ENCODE data around the gene BCAS3.

Gene BCAS3

GRCh38 chr17:61294777-61295176, 617.1 kb downstream of the BCAS3 start:
- Histone ChIP-seq H3K4me3 (ENCODE audit: low read length) (no peak overlapping the region), H3K4me1 (ENCODE audit: insufficient read depth, low read length) (peaks cover 11% of the 10 kb centered on the region)

GRCh38 chr17:61296058-61296457, 618.4 kb downstream of the BCAS3 start:
- Histone ChIP-seq H2AFZ (ENCODE audit: low read depth, low read length) (no peak overlapping the region), H3K9me3 (ENCODE audit: low read length) (no peaks in the 10 kb centered on the region), H3K27me3 (ENCODE audit: insufficient read depth, low read length) (no peaks in the 10 kb centered on the region), H3K36me3 (ENCODE audit: insufficient read depth, low read length) (no peaks in the 10 kb centered on the region), H3K4me1 (ENCODE audit: insufficient read depth, low read length) (peaks cover 18% of the 10 kb centered on the region), H3K4me3 (ENCODE audit: low read length) (no peak overlapping the region)

More at GRCh38 chr17:61294777-61295176, 617.1 kb downstream of the BCAS3 start:
- no peaks in the 10 kb centered on the region for H3K27me3 ChIP-seq (ENCODE audit: insufficient read depth, low read length)
- no peaks in the 10 kb centered on the region for H3K36me3 ChIP-seq (ENCODE audit: insufficient read depth, low read length)
- H2AFZ ChIP-seq (ENCODE audit: low read depth, low read length) = no peak overlapping the region
- H3K9me3 ChIP-seq (ENCODE audit: low read length) = no peaks in the 10 kb centered on the region

- no peak overlapping the region for H3K4me3 ChIP-seq (ENCODE audit: low read length)
- H3K9me3 ChIP-seq (ENCODE audit: low read length) = no peaks in the 10 kb centered on the region
- peaks cover 10% of the 10 kb centered on the region for H3K4me1 ChIP-seq (ENCODE audit: insufficient read depth, low read length)
- no peaks in the 10 kb centered on the region for H3K27me3 ChIP-seq (ENCODE audit: insufficient read depth, low read length)
- no peak overlapping the region for H2AFZ ChIP-seq (ENCODE audit: low read depth, low read length)
- H3K36me3 ChIP-seq (ENCODE audit: insufficient read depth, low read length) = no peaks in the 10 kb centered on the region
These were observed 622.2 kb downstream of the BCAS3 start for GRCh38 chr17:61299517-61300513.

DNA sequence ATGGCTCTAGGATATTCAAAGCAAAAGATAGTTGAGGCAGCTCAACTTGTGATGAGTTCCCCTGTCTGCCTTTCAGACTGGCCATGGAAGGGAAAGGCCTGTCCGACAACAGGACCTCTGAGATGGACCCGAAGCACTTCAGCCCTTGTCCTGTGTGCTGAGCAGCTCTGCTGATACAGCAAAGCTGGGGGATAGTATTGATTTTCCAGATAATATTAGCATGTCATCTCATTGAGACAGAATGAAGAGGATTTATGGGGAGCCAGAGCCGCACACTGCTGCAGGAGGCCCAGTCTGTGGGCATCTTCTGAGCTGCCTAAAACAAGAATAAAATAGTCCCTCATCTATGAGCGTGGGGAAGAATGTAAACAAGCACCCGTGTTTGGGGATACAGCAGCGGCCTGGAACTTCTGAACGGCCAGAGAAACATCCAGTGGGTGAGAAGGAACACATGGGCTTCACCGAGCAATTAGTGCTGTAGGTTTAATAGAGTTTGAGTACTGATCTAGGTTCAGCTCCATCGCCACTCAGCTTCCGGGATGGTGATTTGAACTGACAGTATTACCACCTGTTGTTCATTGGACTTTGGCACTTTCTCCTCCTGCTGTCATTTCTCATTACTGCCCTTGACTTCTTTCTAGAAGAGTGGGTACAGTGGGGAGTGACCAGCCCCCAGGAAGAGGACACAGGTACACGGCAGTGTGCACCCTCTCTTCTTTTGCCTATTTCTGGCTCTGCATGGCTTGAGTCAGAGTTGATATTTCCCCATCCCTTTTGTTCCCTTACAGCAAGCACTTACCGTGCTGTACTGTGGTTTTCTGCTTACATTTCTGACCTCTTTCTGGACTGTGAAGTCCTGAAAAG, 625.5 kb downstream of the BCAS3 start:
- no peaks in the 10 kb centered on the region for H3K9me3 ChIP-seq (ENCODE audit: low read length)
- H3K36me3 ChIP-seq (ENCODE audit: insufficient read depth, low read length) = no peaks in the 10 kb centered on the region
- no peak overlapping the region for H2AFZ ChIP-seq (ENCODE audit: low read depth, low read length)
- H3K4me3 ChIP-seq (ENCODE audit: low read length) = no peak overlapping the region
- no peaks in the 10 kb centered on the region for H3K27me3 ChIP-seq (ENCODE audit: insufficient read depth, low read length)
- peaks cover 10% of the 10 kb centered on the region for H3K4me1 ChIP-seq (ENCODE audit: insufficient read depth, low read length)

- no peak overlapping the region for H3K4me3 ChIP-seq (ENCODE audit: low read length)
- no peaks in the 10 kb centered on the region for H3K36me3 ChIP-seq (ENCODE audit: insufficient read depth, low read length)
- no peaks in the 10 kb centered on the region for H3K9me3 ChIP-seq (ENCODE audit: low read length)
- no peak overlapping the region for H2AFZ ChIP-seq (ENCODE audit: low read depth, low read length)
- H3K4me1 ChIP-seq (ENCODE audit: insufficient read depth, low read length) = peaks cover 16% of the 10 kb centered on the region
- no peaks in the 10 kb centered on the region for H3K27me3 ChIP-seq (ENCODE audit: insufficient read depth, low read length)
These were observed 626.1 kb downstream of the BCAS3 start for GRCh38 chr17:61303817-61304096.

- Histone ChIP-seq H3K27me3 (ENCODE audit: insufficient read depth, low read length) (no peaks in the 10 kb centered on the region), H3K36me3 (ENCODE audit: insufficient read depth, low read length) (no peaks in the 10 kb centered on the region), H3K9me3 (ENCODE audit: low read length) (no peaks in the 10 kb centered on the region), H2AFZ (ENCODE audit: low read depth, low read length) (no peak overlapping the region), H3K4me1 (ENCODE audit: insufficient read depth, low read length) (peaks cover 20% of the 10 kb centered on the region), H3K4me3 (ENCODE audit: low read length) (no peak overlapping the region)
These were observed 627.4 kb downstream of the BCAS3 start for GRCh38 chr17:61305024-61305423.

DNA sequence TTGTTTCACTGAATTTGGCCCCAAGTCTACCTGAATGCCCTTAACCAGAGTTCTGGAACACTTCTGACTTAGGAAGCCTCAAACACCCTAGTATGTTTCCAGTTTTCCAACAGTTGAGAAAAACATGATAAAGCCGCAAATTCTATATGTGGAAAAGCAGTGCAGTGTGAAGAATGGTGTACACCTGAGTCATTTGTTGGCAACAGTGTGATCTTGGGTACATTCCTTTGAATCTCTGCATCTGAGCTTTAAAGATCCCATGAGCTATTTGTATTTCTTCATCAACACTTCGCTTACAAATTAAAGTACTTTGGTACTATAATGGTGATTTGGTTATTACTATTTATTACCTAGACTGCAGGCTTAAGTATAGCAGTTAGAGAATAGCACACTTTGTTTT, 628.4 kb downstream of the BCAS3 start:
- peaks cover 14% of the 10 kb centered on the region for H3K4me1 ChIP-seq (ENCODE audit: insufficient read depth, low read length)
- H3K36me3 ChIP-seq (ENCODE audit: insufficient read depth, low read length) = no peaks in the 10 kb centered on the region
- H3K4me3 ChIP-seq (ENCODE audit: low read length) = no peak overlapping the region
- H2AFZ ChIP-seq (ENCODE audit: low read depth, low read length) = no peak overlapping the region
- H3K27me3 ChIP-seq (ENCODE audit: insufficient read depth, low read length) = no peaks in the 10 kb centered on the region
- H3K9me3 ChIP-seq (ENCODE audit: low read length) = no peaks in the 10 kb centered on the region

DNA sequence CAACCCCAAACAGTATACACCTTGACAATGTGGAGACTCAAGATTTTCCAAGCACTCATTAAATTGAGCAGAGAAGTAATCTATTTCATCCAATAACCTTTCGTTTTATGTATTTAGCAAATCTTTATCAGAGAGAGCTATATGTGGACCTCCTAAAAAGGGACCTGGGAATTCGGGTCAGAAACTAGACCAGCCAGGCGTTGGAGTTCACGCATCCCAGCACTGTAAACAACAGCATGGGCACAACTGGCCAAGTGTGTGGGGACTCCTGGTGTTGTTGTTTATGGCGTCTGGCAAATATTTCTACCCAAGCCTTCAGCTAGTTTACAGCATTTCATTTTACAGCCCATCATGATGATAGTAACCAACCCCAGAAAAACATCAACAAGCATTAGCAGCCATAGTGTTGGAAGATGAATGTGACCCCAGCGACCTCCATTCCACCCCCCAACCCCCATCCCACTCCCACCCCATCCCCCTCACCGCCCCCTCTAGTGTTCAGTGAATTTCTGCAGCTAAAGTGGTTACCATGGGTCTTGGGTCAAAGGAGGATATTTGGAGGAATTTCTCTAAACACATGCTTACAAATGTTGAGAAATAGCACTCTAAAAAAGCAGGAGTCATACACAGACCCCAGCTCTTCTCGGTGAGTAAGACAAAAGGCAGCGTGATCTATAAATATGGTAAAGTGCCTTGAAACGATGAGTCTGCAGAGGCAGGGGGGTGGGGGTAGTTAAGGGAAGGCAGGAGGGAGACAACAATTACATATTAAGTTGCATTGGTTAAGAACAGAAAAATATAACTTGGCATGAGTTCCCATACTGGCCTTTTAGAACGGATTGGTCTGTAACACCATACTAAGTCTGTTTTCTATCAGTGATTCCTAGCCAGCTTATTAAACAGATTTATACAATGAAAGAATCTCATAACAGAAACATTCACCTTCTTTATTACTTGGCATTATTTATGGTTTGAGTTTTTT, 630.5 kb downstream of the BCAS3 start:
- Histone ChIP-seq H3K9me3 (ENCODE audit: low read length) (no peaks in the 10 kb centered on the region), H3K27me3 (ENCODE audit: insufficient read depth, low read length) (no peaks in the 10 kb centered on the region), H3K4me3 (ENCODE audit: low read length) (no peak overlapping the region), H3K4me1 (ENCODE audit: insufficient read depth, low read length) (peaks cover 14% of the 10 kb centered on the region), H2AFZ (ENCODE audit: low read depth, low read length) (no peak overlapping the region), H3K36me3 (ENCODE audit: insufficient read depth, low read length) (no peaks in the 10 kb centered on the region)

GRCh38 chr17:61309362-61310256, 632.0 kb downstream of the BCAS3 start:
- H3K9me3 ChIP-seq (ENCODE audit: low read length) = no peaks in the 10 kb centered on the region

GRCh38 chr17:61310590-61310989, 632.9 kb downstream of the BCAS3 start:
- Histone ChIP-seq H3K27me3 (ENCODE audit: insufficient read depth, low read length) (no peaks in the 10 kb centered on the region), H3K36me3 (ENCODE audit: insufficient read depth, low read length) (no peaks in the 10 kb centered on the region), H2AFZ (ENCODE audit: low read depth, low read length) (no peak overlapping the region), H3K4me1 (ENCODE audit: insufficient read depth, low read length) (peaks cover 14% of the 10 kb centered on the region), H3K9me3 (ENCODE audit: low read length) (no peaks in the 10 kb centered on the region), H3K4me3 (ENCODE audit: low read length) (no peak overlapping the region)

More at GRCh38 chr17:61309362-61310256, 632.0 kb downstream of the BCAS3 start:
- H3K27me3 ChIP-seq (ENCODE audit: insufficient read depth, low read length) = no peaks in the 10 kb centered on the region
- H3K4me3 ChIP-seq (ENCODE audit: low read length) = no peak overlapping the region
- H2AFZ ChIP-seq (ENCODE audit: low read depth, low read length) = no peak overlapping the region
- no peaks in the 10 kb centered on the region for H3K36me3 ChIP-seq (ENCODE audit: insufficient read depth, low read length)
- peaks cover 14% of the 10 kb centered on the region for H3K4me1 ChIP-seq (ENCODE audit: insufficient read depth, low read length)

- H3K36me3 ChIP-seq (ENCODE audit: insufficient read depth, low read length) = no peaks in the 10 kb centered on the region
- no peak overlapping the region for H3K4me3 ChIP-seq (ENCODE audit: low read length)
- H3K27me3 ChIP-seq (ENCODE audit: insufficient read depth, low read length) = no peaks in the 10 kb centered on the region
- peaks cover 14% of the 10 kb centered on the region for H3K4me1 ChIP-seq (ENCODE audit: insufficient read depth, low read length)
- H2AFZ ChIP-seq (ENCODE audit: low read depth, low read length) = no peak overlapping the region
- no peaks in the 10 kb centered on the region for H3K9me3 ChIP-seq (ENCODE audit: low read length)
These were observed 635.0 kb downstream of the BCAS3 start for GRCh38 chr17:61312406-61313295.

Data from neuron (in vitro differentiated cells).